H1 (cell line): ENCODE data around the gene FMNL1. TPM values are rescaled to one million over a fixed set of nuclear protein-coding genes. Genes with fewer than 3 reads are reported as not detected.

ENCODE experiments used
- POLR2AphosphoS5 ChIP-seq: IDR thresholded peaks from 2 replicates; pipeline ENCODE4 v1.6.1; 2011; ENCODE audit warnings: low read depth, low read length
- TCF12 ChIP-seq: IDR thresholded peaks from 2 replicates; pipeline ENCODE4 v1.6.1; 2011; ENCODE audit warnings: low read depth, mild to moderate bottlenecking, low read length
- polyA plus RNA-seq, 7 experiments: library from polyadenylated mRNA; depleted of rRNA in 3 of 7; stranded (reverse) in 5 of 7; unstranded in 2 of 7; fragments of >200 nt in 5 of 7; fragments of 200-250 nt in 2 of 7; gene quantifications; 1 replicate in 5 of 7; 2 replicates in 1 of 7; 4 replicates in 1 of 7; pipeline versions ENCODE4 v1.2.1 to v1.2.3, GENCODE V29; 2011 to 2013; ENCODE audit warnings: missing spikeins in 2 of 7, mixed read lengths in 2 of 7
- total RNA-seq: library from RNA; stranded (reverse); fragmentation: NEBNext Ultra II Directional; extraction: Animal tissue kit (Norgen Biotek cat#: 25700); gene quantifications from 2 replicates; pipeline ENCODE4 v1.2.1, GENCODE V29; 2021

FMNL1 gene
- total and polyA plus RNA-seq, 2 of the 8 experiments (the other 6 are each of a cell fraction or from before 2014, with no cell fraction given): 2.5 to 8.6 TPM

DNA sequence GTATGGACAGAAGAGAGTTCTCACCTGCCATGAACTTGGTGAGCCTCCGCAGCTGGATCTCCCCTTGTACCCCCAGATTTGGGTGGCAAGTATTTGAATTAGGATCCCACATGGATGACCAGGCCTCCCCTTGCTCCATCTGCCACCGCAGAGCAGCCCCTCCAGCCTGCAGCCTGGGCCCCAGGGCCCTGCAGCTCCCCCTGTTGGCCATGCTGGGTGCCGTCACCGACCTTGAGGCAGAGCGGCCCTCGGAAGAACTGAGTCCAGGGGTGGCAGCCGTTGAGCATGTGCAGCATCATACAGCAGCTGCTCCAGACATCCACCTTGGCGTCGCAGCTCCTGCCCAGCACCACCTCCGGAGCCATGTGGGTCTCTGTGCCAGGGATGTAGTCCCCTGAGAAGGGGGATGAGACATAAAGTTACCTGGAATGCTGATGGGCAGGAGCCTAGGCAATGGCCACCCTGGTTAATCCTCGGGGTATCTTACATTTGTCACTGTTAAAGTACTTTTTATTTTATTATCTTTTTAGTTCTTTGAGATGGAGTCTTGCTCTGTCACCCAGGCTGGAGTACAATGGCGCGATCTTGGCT is 49.2 kb downstream of the FMNL1 start (continued):
- TF ChIP-seq POLR2AphosphoS5 (no peak), TCF12 (no peak)
- TF ChIP-seq, all 59 proteins: peak for 6
